DOHH2 (cell line): Measurements from ENCODE around the gene SEZ6L2.

Source experiments
- H3F3A ChIP-seq: fragments of 200-600 bp; sonication (generic), shearing (Covaris generic); 2 replicates; pipeline ENCODE4 v1.6.0; 2016; ENCODE audit warnings: antibody characterized with exemption, mild to moderate bottlenecking; ENCODE audit not compliant: control insufficient read depth, insufficient read depth
- H3K27ac ChIP-seq: fragments of 200-600 bp; sonication (generic); 2 replicates; pipeline ENCODE4 v1.5.1; 2014; ENCODE audit warnings: low read depth, mild to moderate bottlenecking, low read length, moderate library complexity
- H3K27me3 ChIP-seq: fragments of 200-600 bp; sonication (generic); 2 replicates; pipeline ENCODE4 v1.6.1; 2014; ENCODE audit warnings: mild to moderate bottlenecking, low read length, mixed read lengths; ENCODE audit not compliant: control insufficient read depth
- H3K36me3 ChIP-seq: fragments of 200-600 bp; sonication (generic); 2 replicates; pipeline ENCODE4 v1.6.1; 2014; ENCODE audit warnings: mild to moderate bottlenecking, low read length, moderate library complexity, mixed read lengths; ENCODE audit not compliant: control insufficient read depth
- H3K4me1 ChIP-seq: fragments of 200-600 bp; sonication (generic); 2 replicates; pipeline ENCODE4 v1.6.1; 2014; ENCODE audit warnings: mild to moderate bottlenecking, low read length, mixed read lengths; ENCODE audit not compliant: control insufficient read depth
- H3K4me2 ChIP-seq: fragments of 200-600 bp; sonication (generic); 2 replicates; pipeline ENCODE4 v1.6.0; 2014; ENCODE audit warnings: mild to moderate bottlenecking, low read length, moderate library complexity
- H3K4me3 ChIP-seq: fragments of 200-600 bp; sonication (generic); 2 replicates; pipeline ENCODE4 v1.5.1; 2014; ENCODE audit warnings: mild to moderate bottlenecking, low read length, mixed read lengths
- H3K79me2 ChIP-seq: fragments of 200-600 bp; sonication (generic); 2 replicates; pipeline ENCODE4 v1.6.1; 2014; ENCODE audit warnings: mild to moderate bottlenecking, low read length, mixed read lengths; ENCODE audit not compliant: control insufficient read depth
- H3K9me2 ChIP-seq: fragments of 200-600 bp; sonication (generic); replicated peaks from 2 replicates; pipeline ENCODE4 v1.6.1; 2014; ENCODE audit warnings: mild to moderate bottlenecking, low read length, mixed read lengths; ENCODE audit not compliant: control insufficient read depth
- H3K9me3 ChIP-seq: fragments of 200-600 bp; sonication (generic); 2 replicates; pipeline ENCODE4 v1.6.1; 2014; ENCODE audit warnings: antibody characterized with exemption, low read length, mixed read lengths; ENCODE audit not compliant: control insufficient read depth, insufficient read depth
- H4K20me1 ChIP-seq: fragments of 200-600 bp; sonication (generic); 2 replicates; pipeline ENCODE4 v1.6.0; 2014; ENCODE audit warnings: low read depth, mild to moderate bottlenecking, antibody characterized with exemption, low read length, moderate library complexity; ENCODE audit not compliant: control insufficient read depth, insufficient read depth
- CTCF ChIP-seq: fragments of 200-600 bp; sonication (generic); IDR thresholded peaks from one replicate; pipeline ENCODE4 v1.5.1; 2014; ENCODE audit warnings: antibody characterized with exemption, mild to moderate bottlenecking, low read depth, low read length; ENCODE audit not compliant: poor library complexity, severe bottlenecking
- EZH2phosphoT487 ChIP-seq: fragments of 200-600 bp; sonication (generic); IDR thresholded peaks from 2 replicates; pipeline ENCODE4 v1.6.1; 2017; ENCODE audit warnings: borderline replicate concordance, mild to moderate bottlenecking, antibody characterized with exemption, low read length, moderate library complexity, mixed read lengths

Gene SEZ6L2

GRCh38 chr16:29898135-29898803, 1.1 kb downstream of the SEZ6L2 start:
- Histone ChIP-seq H3K27ac (no peak overlapping the region), H3K4me2 (no peak overlapping the region), H3K27me3 (peaks cover 26% of the 10 kb centered on the region)

GRCh38 chr16:29897333-29897732, 2.0 kb downstream of the SEZ6L2 start:
- H3K27me3 ChIP-seq, result peaks cover 26% of the 10 kb centered on the region

More at GRCh38 chr16:29898135-29898803, 1.1 kb downstream of the SEZ6L2 start:
- Histone ChIP-seq H3K9me3 (no peaks in the 10 kb centered on the region), H3K4me1 (peaks cover 10% of the 10 kb centered on the region), H3K79me2 (no peaks in the 10 kb centered on the region), H3K4me3 (no peak overlapping the region), H3K36me3 (no peaks in the 10 kb centered on the region), H3K9me2 (no peaks in the 10 kb centered on the region), H4K20me1 (no peaks in the 10 kb centered on the region), H3F3A (no peaks in the 10 kb centered on the region)
- no peak for TF ChIP-seq CTCF
- no peak for TF ChIP-seq EZH2phosphoT487

GRCh38 chr16:29896841-29897240, 2.5 kb downstream of the SEZ6L2 start:
- Histone ChIP-seq H3K9me3 (no peaks in the 10 kb centered on the region), H3K36me3 (no peaks in the 10 kb centered on the region), H3K27me3 (peaks cover 26% of the 10 kb centered on the region), H3K4me3 (no peak overlapping the region), H3K79me2 (no peaks in the 10 kb centered on the region), H3K9me2 (no peaks in the 10 kb centered on the region), H3F3A (no peaks in the 10 kb centered on the region), H3K4me2 (no peak overlapping the region), H4K20me1 (no peaks in the 10 kb centered on the region), H3K27ac (no peak overlapping the region), H3K4me1 (peaks cover 10% of the 10 kb centered on the region)
- TF ChIP-seq EZH2phosphoT487, result no peak
- TF ChIP-seq CTCF, result no peak

More at GRCh38 chr16:29897333-29897732, 2.0 kb downstream of the SEZ6L2 start:
- Histone ChIP-seq H3K79me2 (no peaks in the 10 kb centered on the region), H3K4me1 (peaks cover 10% of the 10 kb centered on the region), H3K4me3 (no peak overlapping the region), H3F3A (no peaks in the 10 kb centered on the region), H3K9me3 (no peaks in the 10 kb centered on the region), H4K20me1 (no peaks in the 10 kb centered on the region), H3K27ac (no peak overlapping the region), H3K4me2 (no peak overlapping the region), H3K36me3 (no peaks in the 10 kb centered on the region), H3K9me2 (no peaks in the 10 kb centered on the region)
- TF ChIP-seq EZH2phosphoT487 (no peak), CTCF (no peak)
